ENCODE results near the gene TP53TG3B. TPM values are rescaled to one million over a fixed set of nuclear protein-coding genes. Genes with fewer than 3 reads are reported as not detected.

Gene TP53TG3B, protein sequence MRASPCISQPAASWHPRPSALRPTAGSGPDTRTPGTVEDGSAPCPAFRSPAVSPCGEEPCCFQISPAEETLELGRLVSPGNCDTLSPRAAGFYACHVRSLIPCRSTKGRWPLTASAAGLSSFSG
- not detected in 2 replicates for polyA plus RNA-seq

DNA sequence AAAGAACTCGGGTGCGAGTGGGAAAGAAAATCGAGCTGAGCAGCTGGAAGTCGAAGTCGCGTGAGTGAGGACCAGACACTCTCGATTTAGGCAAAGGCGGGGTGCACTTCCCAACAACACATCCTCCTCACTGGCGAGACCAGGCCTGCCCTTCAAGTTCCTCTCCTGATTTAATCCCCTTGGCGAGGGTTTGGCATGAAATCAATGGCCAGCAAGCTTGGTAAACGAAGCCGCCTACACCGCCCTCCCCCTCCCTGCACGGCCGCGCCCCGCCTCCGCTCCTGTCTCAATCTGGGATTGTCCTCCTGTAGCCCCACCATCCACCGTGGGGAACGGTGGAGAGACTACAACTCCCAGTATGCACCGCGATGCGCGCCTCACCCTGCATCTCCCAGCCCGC lies at the start of gene TP53TG3B:
TSS of gene TP53TG3B (plus strand) at position 301 of the 400 bp plus-strand sequence. CDS start at position 369, 68 bp downstream.

Other genes starting within 250 kb of the TP53TG3B start
- gene TP53TG3C, start 166.6 kb upstream of the TP53TG3B start, polyA plus RNA-seq, result not detected in 2 replicates
- gene TP53TG3E, start 56.5 kb upstream of the TP53TG3B start, polyA plus RNA-seq, result not detected in 2 replicates
- not detected in 2 replicates for gene TP53TG3F, start 98.8 kb downstream of the TP53TG3B start, polyA plus RNA-seq